ENCODE measurements around the gene PLD5. TPM values are rescaled to one million over a fixed set of nuclear protein-coding genes. Genes with fewer than 3 reads are reported as not detected.

The PLD5 gene
- polyA plus RNA-seq, 1 of the 3 experiments (the other 2 are of a cell fraction), result 0.08 TPM

GRCh38 chr1:242034392-242034791 lies 490.1 kb downstream of the PLD5 start:
- Histone ChIP-seq H3K27me3 (ENCODE audit: insufficient read depth) (no peaks in the 10 kb centered on the region), H3K9ac (no peak overlapping the region), H2AFZ (ENCODE audit: low read depth) (no peak overlapping the region), H3K9me3 (no peaks in the 10 kb centered on the region), H3F3A (replicated peaks; ENCODE audit: insufficient read depth) (no peaks in the 10 kb centered on the region), H3K36me3 (replicated peaks in 1 of 2; ENCODE audit: control insufficient read depth in 1 of 2, insufficient read depth in 2 of 2, low read length in 1 of 2) (no peaks in the 10 kb centered on the region), H3K4me2 (no peak overlapping the region), H3K4me3 (ENCODE audit: low read depth in 2 of 2, low read length in 1 of 2) (no peak overlapping the region), H3K27ac (ENCODE audit: low read depth in 2 of 2, low read length in 1 of 2) (no peak overlapping the region), H3K9me2 (no peaks in the 10 kb centered on the region), H4K20me1 (ENCODE audit: insufficient read depth) (no peaks in the 10 kb centered on the region), H3K79me2 (ENCODE audit: insufficient read depth) (no peaks in the 10 kb centered on the region), H3K4me1 (ENCODE audit: control insufficient read depth in 1 of 2, insufficient read depth in 2 of 2, low read depth in 1 of 2, low read length in 1 of 2) (no peaks in the 10 kb centered on the region)
- ChIA-PET POLR2A (no interaction called here), CTCF (no interaction called here)
- DNase-seq, result no peak
- 58% methylated on average over 5 of the region's 5 CpGs for WGBS (ENCODE audit: low lambda C conversion rate)
- TF ChIP-seq CHD2 (IDR thresholded peaks at IDR 0.05; ENCODE audit: low read length, partially characterized antibody) (no peak), TCF12 (IDR thresholded peaks at IDR 0.05) (no peak), REST (IDR thresholded peaks at IDR 0.05; ENCODE audit: low read depth, low read length) (no peak), SMC3 (IDR thresholded peaks at IDR 0.05; ENCODE audit: low read depth, low read length) (no peak), NRF1 (IDR thresholded peaks at IDR 0.05; ENCODE audit: low read depth, low read length) (no peak), RXRA (IDR thresholded peaks at IDR 0.05; ENCODE audit: borderline replicate concordance, low read depth) (no peak), RAD21 (IDR thresholded peaks at IDR 0.05; ENCODE audit: low read length) (no peak), MXI1 (IDR thresholded peaks at IDR 0.05; ENCODE audit: low read depth, low read length) (no peak), USF1 (IDR thresholded peaks at IDR 0.05; ENCODE audit: borderline replicate concordance, low read depth) (no peak), GABPA (IDR thresholded peaks at IDR 0.05; ENCODE audit: low read depth) (no peak), EZH2phosphoT487 (IDR thresholded peaks at IDR 0.05; ENCODE audit: borderline replicate concordance, low read depth) (no peak), SIN3A (IDR thresholded peaks at IDR 0.05; ENCODE audit: borderline replicate concordance, low read depth, low read length) (no peak), POLR2AphosphoS5 (IDR thresholded peaks at IDR 0.05; ENCODE audit: low read depth, low read length) (no peak), PBX3 (IDR thresholded peaks at IDR 0.05) (no peak), RCOR1 (IDR thresholded peaks at IDR 0.05; ENCODE audit: low read length) (no peak), GATA2 (CRISPR knock-in tag; IDR thresholded peaks at IDR 0.05) (no peak), FOSL2 (IDR thresholded peaks at IDR 0.05; ENCODE audit: borderline replicate concordance, low read depth) (no peak), USF2 (IDR thresholded peaks at IDR 0.05; ENCODE audit: borderline replicate concordance, low read depth, low read length) (no peak), TAF1 (IDR thresholded peaks at IDR 0.05; ENCODE audit: borderline replicate concordance, low read depth, low read length) (no peak)
